Measurements from ENCODE around the gene CRLF1.
"Not testable (repeated sequence)": the region's sequence is repeated elsewhere in the genome, so short reads cannot be mapped to it uniquely, and the experiment has no call there.

Gene CRLF1

DNA sequence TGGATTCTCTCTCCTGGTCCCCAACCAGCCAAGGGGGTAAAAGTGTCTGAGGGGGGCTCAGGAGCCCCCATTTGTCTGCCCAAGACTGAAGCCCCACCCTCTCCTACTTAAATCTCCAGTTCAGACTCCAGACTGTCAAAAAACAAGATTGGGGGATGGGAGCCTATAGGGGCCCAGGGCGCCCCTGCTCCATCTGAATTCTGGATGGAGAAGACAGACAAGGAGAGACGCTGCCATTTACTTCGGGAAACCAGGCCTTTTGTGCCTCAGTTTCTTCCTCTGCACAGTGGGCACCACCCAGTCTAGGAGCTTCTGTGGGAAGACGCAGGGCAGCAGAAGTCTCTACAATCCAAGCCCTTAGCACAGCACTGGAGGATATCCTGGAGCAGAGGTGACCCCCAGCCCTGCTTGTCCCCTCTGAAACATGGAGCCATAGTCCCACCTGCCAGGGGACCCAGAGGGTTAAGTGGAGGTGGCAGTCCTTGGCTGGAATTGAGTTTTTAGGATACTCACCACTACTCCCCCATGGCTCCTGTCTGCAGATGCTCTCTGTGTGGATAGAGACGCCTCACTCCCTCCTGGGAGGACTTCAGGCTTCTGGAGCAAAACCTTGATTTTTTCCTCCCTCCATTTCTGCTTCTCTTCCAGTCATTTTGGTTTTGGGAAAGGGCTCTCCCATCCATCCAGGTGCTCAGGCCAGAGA is 1.7 kb upstream of the CRLF1 start:
- DNase-seq: no peak

- no peak for DNase-seq
Observed at GRCh38 chr19:18607226-18608101, 865 bp upstream of the CRLF1 start.

DNA sequence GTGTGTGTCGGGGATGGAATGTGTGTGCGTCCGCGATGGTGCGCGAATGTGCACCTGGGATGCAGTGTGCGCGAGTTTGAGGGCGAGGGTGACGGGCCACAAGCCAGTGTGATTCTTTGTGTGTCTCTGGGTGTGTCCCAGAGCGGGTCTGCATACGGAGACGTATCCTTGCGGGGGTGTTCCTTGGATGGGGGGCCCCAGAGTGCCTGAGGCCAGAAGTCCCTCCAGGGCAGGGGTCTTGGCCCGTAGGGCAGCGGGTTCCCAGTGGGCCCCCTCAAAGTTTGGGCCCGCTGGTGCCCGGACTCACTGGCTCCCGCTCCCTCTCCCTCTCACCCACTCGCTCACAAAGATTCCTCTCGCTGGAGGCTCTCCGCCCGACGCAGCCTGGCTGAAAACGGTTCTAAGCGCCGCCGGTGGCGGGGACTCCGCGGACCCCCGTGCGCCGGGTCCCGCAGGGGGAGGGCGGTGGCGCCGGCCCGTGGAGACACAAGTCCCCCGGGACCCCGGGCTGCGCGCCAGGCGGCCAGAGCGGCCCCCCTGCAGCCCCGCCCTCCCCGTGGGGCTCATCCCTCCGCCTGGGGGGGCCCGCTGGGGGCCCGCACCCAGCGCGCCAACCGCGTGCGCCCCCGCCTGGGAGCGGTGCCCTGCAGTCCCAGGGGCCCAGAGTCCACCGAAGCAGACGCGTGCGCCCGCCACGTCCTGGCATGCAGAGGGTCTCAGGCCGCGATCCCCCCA is 886 bp downstream of the CRLF1 start:
- DNase-seq: no peak

DNA sequence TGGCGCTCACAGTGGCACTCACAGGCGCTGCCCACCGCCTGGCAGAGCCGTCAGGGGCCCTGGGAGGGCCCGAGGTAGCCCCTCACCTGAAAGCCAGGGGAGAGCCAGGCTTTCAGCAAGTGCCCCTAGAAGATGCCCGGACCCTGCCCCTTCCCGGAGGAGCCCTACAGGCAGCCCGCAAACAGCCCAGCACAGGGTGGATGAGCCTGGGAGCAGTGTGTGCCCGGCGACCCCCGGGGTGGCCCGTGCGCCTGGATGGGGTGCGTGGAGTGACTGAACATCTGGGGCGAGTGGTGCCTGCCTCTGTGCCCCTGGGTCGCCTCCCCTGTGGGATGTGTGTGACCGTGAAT is 1.4 kb downstream of the CRLF1 start:
- no peak for DNase-seq

DNA sequence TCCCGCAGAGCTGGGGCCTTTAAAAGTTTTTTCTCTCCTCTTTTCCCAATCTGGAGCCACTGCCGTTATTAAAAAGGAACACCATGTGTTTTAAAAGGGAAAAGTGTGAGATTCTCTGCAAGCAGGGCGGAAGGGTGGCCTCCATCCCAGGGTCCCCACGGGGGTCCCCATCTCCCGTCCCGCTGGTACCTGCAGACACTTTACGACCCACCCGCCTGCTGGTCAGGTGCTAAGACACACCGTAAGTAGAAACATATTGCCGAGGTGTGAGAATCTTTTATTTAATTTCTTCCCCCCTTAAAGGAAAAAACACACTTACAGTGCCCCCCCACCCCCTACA is 1.8 kb downstream of the CRLF1 start:
- DNase-seq: no peak

DNA sequence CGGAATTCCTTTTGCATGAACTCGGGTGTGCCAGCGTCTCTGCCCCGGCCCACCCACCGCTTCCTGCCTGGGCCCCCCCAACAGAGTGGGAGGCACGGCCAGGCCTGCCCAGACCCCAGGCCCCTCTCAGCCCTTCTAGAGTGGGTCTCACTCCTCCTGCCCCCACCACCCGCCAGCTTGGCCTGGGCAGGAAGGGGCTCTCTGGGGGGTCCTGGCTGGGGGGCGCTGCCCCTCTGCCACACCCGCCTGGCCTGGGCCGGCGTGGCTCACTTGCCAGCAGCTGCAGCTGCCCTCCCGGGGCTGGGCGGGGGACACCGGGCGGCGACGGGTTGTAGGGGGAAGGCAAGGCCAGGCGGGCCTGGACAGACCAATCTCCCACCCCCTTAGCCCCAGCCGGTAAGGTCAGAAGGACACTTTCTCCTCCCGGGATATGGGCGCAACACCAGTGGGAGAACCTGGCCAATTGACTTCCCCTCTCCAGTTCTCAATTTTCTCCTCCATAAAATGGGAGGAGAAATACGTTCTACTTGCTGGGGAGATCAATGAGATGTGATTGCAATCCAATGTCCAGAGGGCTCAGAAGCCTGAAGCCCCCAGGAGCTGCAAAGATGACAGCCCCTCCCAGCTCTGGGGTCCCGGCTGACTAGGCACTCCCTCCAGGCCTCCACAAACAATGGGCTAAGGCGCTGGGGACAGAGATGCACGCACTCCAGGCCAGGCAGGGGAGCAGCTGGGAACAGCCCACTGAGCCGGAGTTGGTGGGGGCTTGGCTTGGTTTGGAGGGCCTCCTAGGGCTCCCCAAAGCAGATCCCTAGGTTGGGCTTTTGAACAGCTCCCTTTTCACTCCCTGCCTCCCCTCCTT is 2.4 kb downstream of the CRLF1 start:
- no peak for DNase-seq

GRCh38 chr19:18603255-18603957 is 3.2 kb downstream of the CRLF1 start:
- no peak for DNase-seq

DNA sequence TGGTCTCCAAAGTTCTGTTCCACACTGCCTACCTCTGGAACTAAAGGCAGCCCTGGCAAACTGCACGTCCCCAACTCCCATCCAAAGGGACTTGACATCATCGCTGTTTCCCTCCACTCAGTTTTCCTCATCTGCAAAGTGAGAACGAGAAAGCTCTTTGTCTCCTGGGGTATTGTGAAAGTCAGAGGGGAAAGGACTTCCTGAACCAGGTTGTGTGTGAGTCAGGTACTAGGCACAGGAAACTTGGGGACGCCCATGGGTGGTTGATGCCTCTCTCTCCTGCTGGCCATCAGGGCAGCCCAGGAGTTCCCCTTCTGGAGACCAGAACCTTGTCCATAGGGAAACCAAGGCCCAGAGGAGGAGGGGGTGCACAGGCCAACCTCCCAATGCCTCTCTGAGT is 4.7 kb downstream of the CRLF1 start:
- DNase-seq: no peak

- not testable (repeated sequence) for DNase-seq
Observed at GRCh38 chr19:18600692-18601397, 5.8 kb downstream of the CRLF1 start.

- no peak for DNase-seq
Observed at GRCh38 chr19:18599485-18599884, 7.1 kb downstream of the CRLF1 start.

- DNase-seq: no peak
Observed at GRCh38 chr19:18597809-18598660, 8.6 kb downstream of the CRLF1 start.

DNA sequence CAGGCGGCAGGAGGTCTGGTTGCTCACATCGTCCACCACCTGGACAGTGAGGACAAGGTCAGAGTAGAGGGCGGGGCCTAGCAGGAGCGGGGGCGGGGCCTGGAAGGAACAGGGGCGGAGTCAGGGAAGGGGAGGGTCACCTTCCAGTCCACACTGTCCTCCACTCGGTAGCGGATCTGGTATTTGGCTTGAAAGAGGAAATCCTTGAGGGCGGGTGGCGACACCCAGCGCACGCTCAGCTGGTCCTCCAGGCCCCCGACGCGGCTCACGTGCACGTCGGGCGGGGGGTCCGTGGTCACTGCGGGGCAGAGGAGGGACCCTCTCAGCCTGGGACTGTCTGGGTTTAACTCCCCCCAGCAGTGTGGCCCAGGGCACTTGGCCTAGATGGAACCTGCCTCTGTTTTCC is 9.8 kb downstream of the CRLF1 start:
- DNase-seq: no peak

GRCh38 chr19:18595475-18595874 is 11.1 kb downstream of the CRLF1 start:
- no peak for DNase-seq

- DNase-seq: no peak
Observed at GRCh38 chr19:18594824-18595373, 11.7 kb downstream of the CRLF1 start.

GRCh38 chr19:18594096-18594823 is 12.3 kb downstream of the CRLF1 start:
- peak; percentile 56 for DNase-seq

DNA sequence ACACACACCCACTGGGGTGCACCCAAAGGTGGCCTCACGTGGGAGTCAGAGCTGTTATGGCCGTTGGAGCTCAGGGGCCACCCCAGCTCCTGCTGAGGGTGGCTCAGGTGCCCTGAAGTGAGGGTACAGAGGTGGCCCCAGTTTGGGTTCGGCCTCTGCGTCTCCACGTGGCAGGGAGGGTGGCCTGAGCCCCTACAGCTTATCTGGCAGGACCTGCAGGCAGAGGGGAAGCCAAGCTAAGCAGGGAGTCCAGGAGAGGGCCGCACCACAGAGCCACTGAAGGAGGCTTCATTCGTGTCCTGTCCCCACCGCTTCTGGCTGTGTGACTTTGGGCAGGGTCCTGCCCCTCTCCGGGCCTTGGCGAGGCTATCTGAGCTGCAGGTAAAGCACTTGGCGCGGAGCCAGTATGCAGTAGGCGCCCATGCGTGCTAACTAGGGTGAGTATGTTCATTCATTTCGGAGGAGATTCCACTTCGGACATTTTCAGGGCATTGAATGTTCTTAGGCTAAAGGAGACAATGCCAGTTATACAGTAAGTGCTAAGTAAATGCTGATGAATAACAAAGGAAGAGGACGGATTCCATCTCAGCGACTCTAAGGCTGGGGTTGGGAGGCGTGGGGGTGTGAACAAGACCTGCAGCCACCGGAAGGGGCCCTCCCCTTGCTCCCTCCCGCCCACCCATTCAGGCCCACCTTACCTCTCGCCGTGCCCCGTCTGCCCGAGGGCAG is 13.1 kb downstream of the CRLF1 start:
- no peak for DNase-seq

DNA sequence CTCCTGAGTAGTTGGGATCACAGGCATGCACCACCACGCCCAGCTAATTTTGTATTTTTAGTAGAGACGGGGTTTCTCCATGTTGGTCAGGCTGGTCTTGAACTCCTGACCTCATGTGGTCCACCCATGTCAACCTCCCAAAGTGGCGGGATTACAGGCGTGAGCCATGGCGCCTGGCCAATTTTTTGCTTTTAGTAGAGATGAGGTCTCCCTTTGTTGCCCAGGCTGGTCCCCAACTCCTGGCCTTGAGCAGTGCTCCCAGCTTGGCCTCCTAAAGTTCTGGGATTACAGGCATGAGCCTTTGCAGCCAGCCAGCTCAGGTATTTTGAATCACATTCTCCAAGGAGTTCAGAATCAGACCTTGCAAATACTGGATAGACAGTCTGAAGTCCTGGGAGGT is 13.9 kb downstream of the CRLF1 start:
- DNase-seq: not testable (repeated sequence)

DNA sequence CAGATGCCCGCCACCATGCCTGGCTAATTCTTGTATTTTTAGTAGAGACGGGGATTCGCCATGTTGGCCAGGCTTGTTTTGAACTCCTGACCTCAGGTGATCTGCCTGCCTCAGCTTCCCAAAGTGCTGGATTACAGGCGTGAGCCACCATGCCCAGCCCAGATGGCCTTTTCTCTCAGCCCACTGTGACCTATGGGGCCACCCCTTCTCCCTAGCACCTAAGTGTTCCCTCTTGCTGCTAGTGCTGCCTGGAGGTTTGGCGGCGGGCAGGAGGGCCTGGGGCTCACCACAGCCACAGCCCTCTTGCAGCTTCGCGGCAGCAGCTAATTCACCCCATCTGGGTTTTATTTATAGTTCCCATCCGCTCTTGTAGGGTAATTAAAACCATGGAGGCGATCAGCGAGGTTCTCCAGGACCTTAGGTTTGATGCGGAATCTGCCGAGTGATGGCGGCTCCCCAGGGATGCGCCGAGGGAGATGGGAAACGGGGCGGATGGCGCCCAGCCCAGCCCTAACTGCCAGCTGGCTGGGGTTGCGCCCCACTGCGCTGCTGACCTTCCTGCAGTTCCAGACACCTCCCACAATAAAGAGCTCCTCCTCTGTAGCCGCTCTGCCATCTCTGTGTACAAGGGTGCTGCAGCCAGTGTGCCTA is 14.7 kb downstream of the CRLF1 start:
- DNase-seq: no peak

All from activated gamma-delta T cell (primary cell).